ENCODE measurements around the gene C15orf62. TPM values are rescaled to one million over a fixed set of nuclear protein-coding genes. Genes with fewer than 3 reads are reported as not detected.
A peak's percentile ranks its signal among the peaks of the same experiment; 100 is the strongest.

The C15orf62 gene
- under 1 TPM; 0.46 to 0.57 TPM for total RNA-seq
- polyA plus RNA-seq (2013, experiment 1 of 2) = 0.21 TPM
- 0.33 TPM for polyA plus RNA-seq (2013, experiment 2 of 2)
- long read RNA-seq, experiment 1, partial matches to known transcripts = 0 of 1 reads
- long read RNA-seq, experiment 1, other reads (novel, unspliced or antisense) = 0 of 1 reads
- long read RNA-seq, experiment 2 = 0 reads
- long read RNA-seq, experiment 3 = 0 reads
- long read RNA-seq, experiment 4 = 0 reads

GRCh38 chr15:40769274-40770146, at the start of gene C15orf62:
Gene C15orf62 (plus strand): TSS chr15:40769980. CDS start chr15:40770496, 516 bp downstream.
- Histone ChIP-seq H3K36me3 (ENCODE audit: control insufficient read depth, insufficient read depth, low read length) (peaks cover 9% of the 10 kb centered on the region), H3K27ac (ENCODE audit: low read depth, low read length) (no peak within 1 kb of the TSS), H3K4me3 (ENCODE audit: low read length) (no peak within 1 kb of the TSS), H3K4me1 (ENCODE audit: control insufficient read depth, insufficient read depth, low read length) (peaks cover 8% of the 10 kb centered on the region), H3K9ac (ENCODE audit: extremely low read depth, low read length, poor library complexity, severe bottlenecking) (no peak within 1 kb of the TSS), H3K27me3 (ENCODE audit: control insufficient read depth, insufficient read depth, low read length, poor library complexity, severe bottlenecking) (no peaks in the 10 kb centered on the region), H3K9me3 (ENCODE audit: control insufficient read depth, low read length) (no peaks in the 10 kb centered on the region)
- H3K27ac Mint-ChIP-seq = peak within 1 kb of the TSS; percentile 64
- no peak within 1 kb of the TSS for H3K4me3 Mint-ChIP-seq
- no peak for TF ChIP-seq CTCF (conservative IDR thresholded peaks at IDR 0.05)
- H3K36me3 Mint-ChIP-seq (ENCODE audit: low read depth) = peaks cover 6% of the 10 kb centered on the region
- H3K9me3 Mint-ChIP-seq = no peaks in the 10 kb centered on the region
- H3K4me1 Mint-ChIP-seq = peaks cover 18% of the 10 kb centered on the region
- WGBS, 2 experiments (ENCODE audit: insufficient coverage in 1 of 2, insufficient read length in 1 of 2) = 92 to 94% methylated on average over 15 to 28 of the region's 28 CpGs
- DNase-seq = no peak
- no peaks in the 10 kb centered on the region for H3K27me3 Mint-ChIP-seq (ENCODE audit: insufficient read depth)

- Histone ChIP-seq H3K4me1 (ENCODE audit: control insufficient read depth, insufficient read depth, low read length) (no peaks in the 10 kb centered on the region), H3K36me3 (ENCODE audit: control insufficient read depth, insufficient read depth, low read length) (peaks cover 63% of the 10 kb centered on the region), H3K27me3 (ENCODE audit: control insufficient read depth, insufficient read depth, low read length, poor library complexity, severe bottlenecking) (no peaks in the 10 kb centered on the region), H3K27ac (ENCODE audit: low read depth, low read length) (no peak overlapping the region), H3K9me3 (ENCODE audit: control insufficient read depth, low read length) (no peaks in the 10 kb centered on the region), H3K9ac (ENCODE audit: extremely low read depth, low read length, poor library complexity, severe bottlenecking) (no peak overlapping the region), H3K4me3 (ENCODE audit: low read length) (no peak overlapping the region)
- Mint-ChIP-seq H3K4me3 (no peak overlapping the region), H3K9me3 (no peaks in the 10 kb centered on the region), H3K4me1 (no peaks in the 10 kb centered on the region), H3K27ac (no peak overlapping the region), H3K27me3 (ENCODE audit: insufficient read depth) (no peaks in the 10 kb centered on the region), H3K36me3 (ENCODE audit: low read depth) (peaks cover 36% of the 10 kb centered on the region)
- DNase-seq = no peak
- WGBS, 2 experiments (ENCODE audit: insufficient coverage in 1 of 2, insufficient read length in 1 of 2) = 64% methylated on average over 1 of the region's 1 CpG; no CpG with 5 or more reads in 1 of the 2 experiments
- TF ChIP-seq CTCF (conservative IDR thresholded peaks at IDR 0.05) = no peak
These were observed 48.1 kb upstream of the C15orf62 start for GRCh38 chr15:40721701-40722100.

- no peak overlapping the region for H3K27ac Mint-ChIP-seq
- H3K36me3 Mint-ChIP-seq (ENCODE audit: low read depth) = peaks cover 34% of the 10 kb centered on the region
- Histone ChIP-seq H3K27ac (ENCODE audit: low read depth, low read length) (no peak overlapping the region), H3K9ac (ENCODE audit: extremely low read depth, low read length, poor library complexity, severe bottlenecking) (no peak overlapping the region), H3K36me3 (ENCODE audit: control insufficient read depth, insufficient read depth, low read length) (peaks cover 63% of the 10 kb centered on the region), H3K27me3 (ENCODE audit: control insufficient read depth, insufficient read depth, low read length, poor library complexity, severe bottlenecking) (no peaks in the 10 kb centered on the region), H3K4me1 (ENCODE audit: control insufficient read depth, insufficient read depth, low read length) (no peaks in the 10 kb centered on the region), H3K9me3 (ENCODE audit: control insufficient read depth, low read length) (no peaks in the 10 kb centered on the region), H3K4me3 (ENCODE audit: low read length) (no peak overlapping the region)
- no peaks in the 10 kb centered on the region for H3K9me3 Mint-ChIP-seq
- no peak for DNase-seq
- no peak for TF ChIP-seq CTCF (conservative IDR thresholded peaks at IDR 0.05)
- H3K4me1 Mint-ChIP-seq = no peaks in the 10 kb centered on the region
- H3K27me3 Mint-ChIP-seq (ENCODE audit: insufficient read depth) = no peaks in the 10 kb centered on the region
- 73 to 95% methylated on average over 2 to 3 of the region's 4 CpGs for WGBS, 2 experiments (ENCODE audit: insufficient coverage in 1 of 2, insufficient read length in 1 of 2)
- H3K4me3 Mint-ChIP-seq = no peak overlapping the region
These were observed 47.4 kb upstream of the C15orf62 start for GRCh38 chr15:40722354-40722753.

Data from endodermal cell (in vitro differentiated cells).